SH-SY5Y (cell line): ENCODE data around the gene POLD2.

Source experiments
- GATA2 ChIP-seq: IDR thresholded peaks from 2 replicates; pipeline ENCODE4 v1.6.1; 2011; ENCODE audit warnings: mild to moderate bottlenecking, low read depth, low read length
- GATA3 ChIP-seq: IDR thresholded peaks from 2 replicates; pipeline ENCODE4 v1.6.1; 2011; ENCODE audit warnings: low read depth, mild to moderate bottlenecking, low read length, moderate library complexity

- TF ChIP-seq GATA3 (no peak), GATA2 (no peak)
Observed at GRCh38 chr7:44112997-44113763, 10.2 kb downstream of the POLD2 start.
